Brain microvascular endothelial cell (primary cell): ENCODE data around the gene TAF15.

Source experiments
- DNase-seq: peaks from one replicate; pipeline ENCODE4 v3.0.0-alpha.2; 2020
- H3K27ac ChIP-seq: fragments of 250-450 bp; sonication (Bioruptor Pico); 2 replicates; pipeline ENCODE4 v1.5.1; 2020; ENCODE audit warnings: mild to moderate bottlenecking, moderate library complexity
- H3K27me3 ChIP-seq: fragments of 250-450 bp; sonication (Bioruptor Pico); replicated peaks from 2 replicates; pipeline ENCODE4 v1.5.1; 2020; ENCODE audit warnings: mild to moderate bottlenecking
- H3K36me3 ChIP-seq: fragments of 250-450 bp; sonication (Bioruptor Pico); replicated peaks from 2 replicates; pipeline ENCODE4 v1.5.1; 2020; ENCODE audit warnings: mild to moderate bottlenecking
- H3K4me3 ChIP-seq: 2 replicates; pipeline ENCODE4 v1.5.1; 2011; ENCODE audit warnings: low read depth, mild to moderate bottlenecking, control low read depth, low read length, moderate library complexity
- CTCF ChIP-seq: IDR thresholded peaks from 2 replicates; pipeline ENCODE4 v1.5.1; 2011; ENCODE audit warnings: low read depth, mild to moderate bottlenecking, moderate library complexity, low read length, control low read depth, inconsistent platforms; ENCODE audit errors: missing control alignments
- in situ Hi-C: cut with HindIII; loops from 2 replicates; pipeline ENCODE4 v1.10.0; 2017; ENCODE audit warnings: low sequenced_read_pairs, low pct_ligation_motif_present

TAF15 gene

DNA sequence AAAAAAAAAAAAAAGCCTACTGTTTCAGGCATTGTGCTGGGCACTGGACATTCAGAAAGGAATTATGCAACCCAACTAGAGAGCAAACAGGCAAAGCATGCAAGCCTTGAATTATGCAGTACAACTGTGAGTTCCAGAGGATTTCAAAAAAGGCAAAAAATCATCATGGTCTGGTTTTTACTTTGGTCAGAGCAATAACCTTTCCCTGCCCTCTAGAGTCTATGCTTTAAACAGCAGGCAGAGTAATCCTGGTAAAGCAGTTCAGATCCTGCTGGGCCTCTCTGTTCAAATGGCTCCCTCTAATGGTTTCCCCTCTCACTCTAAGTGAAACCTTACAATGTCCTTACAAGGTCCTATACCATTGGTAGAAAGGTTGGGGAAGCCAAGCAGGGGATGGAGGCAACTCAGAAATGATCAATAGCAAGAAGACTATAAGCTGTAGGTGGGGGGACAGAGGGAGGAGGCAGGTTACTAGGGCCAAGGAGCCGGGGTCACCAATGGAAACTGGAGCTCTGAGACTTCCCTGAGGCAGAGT, 4.6 kb upstream of the TAF15 start:
- Histone ChIP-seq H3K4me3 (no peak overlapping the region), H3K27me3 (no peaks in the 10 kb centered on the region), H3K27ac (no peak overlapping the region), H3K36me3 (no peaks in the 10 kb centered on the region)
- DNase-seq: peak; percentile 86
- in situ Hi-C loops: no loop called here
- TF ChIP-seq CTCF: peak; percentile 97

DNA sequence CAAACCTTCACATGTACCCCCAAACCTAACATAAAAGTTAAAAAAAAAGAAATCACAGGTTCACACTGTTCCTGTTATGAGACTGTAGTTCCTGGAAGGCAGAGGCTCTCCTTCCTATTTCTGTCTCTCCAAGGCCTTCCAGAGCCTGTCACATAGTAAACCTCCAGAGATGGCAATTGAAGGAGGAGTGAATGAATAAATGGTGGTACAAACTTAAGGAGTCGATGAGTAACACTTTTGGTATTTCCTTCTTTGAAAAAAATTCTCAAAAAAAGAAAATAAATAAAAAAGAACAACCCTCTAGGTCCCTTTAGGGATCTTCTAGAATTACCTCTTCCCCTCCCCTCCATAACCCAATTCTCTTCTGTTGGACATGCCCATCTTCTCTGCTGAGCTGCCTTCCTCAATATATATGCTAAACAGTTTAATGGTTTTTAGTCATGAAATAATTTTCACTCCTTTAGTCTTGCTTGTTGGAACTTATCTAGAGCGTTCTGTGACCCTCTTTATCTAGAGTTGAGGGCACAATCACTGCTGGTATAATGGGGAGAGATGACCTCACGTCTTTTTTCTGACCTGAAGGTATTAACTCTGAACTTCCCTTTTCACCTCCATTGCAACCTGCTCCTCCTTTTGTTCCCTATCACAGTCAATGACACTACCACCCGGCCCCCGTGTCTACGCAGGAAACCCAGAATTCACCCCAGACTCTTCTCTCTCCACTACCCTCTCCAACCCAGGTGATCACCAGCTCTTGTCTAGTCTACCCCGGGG, 1.7 kb upstream of the TAF15 start:
- in situ Hi-C loops: no loop called here
- Histone ChIP-seq H3K4me3 (no peak overlapping the region), H3K27me3 (no peaks in the 10 kb centered on the region), H3K27ac (no peak overlapping the region), H3K36me3 (no peaks in the 10 kb centered on the region)
- TF ChIP-seq CTCF: no peak
- DNase-seq: no peak

DNA sequence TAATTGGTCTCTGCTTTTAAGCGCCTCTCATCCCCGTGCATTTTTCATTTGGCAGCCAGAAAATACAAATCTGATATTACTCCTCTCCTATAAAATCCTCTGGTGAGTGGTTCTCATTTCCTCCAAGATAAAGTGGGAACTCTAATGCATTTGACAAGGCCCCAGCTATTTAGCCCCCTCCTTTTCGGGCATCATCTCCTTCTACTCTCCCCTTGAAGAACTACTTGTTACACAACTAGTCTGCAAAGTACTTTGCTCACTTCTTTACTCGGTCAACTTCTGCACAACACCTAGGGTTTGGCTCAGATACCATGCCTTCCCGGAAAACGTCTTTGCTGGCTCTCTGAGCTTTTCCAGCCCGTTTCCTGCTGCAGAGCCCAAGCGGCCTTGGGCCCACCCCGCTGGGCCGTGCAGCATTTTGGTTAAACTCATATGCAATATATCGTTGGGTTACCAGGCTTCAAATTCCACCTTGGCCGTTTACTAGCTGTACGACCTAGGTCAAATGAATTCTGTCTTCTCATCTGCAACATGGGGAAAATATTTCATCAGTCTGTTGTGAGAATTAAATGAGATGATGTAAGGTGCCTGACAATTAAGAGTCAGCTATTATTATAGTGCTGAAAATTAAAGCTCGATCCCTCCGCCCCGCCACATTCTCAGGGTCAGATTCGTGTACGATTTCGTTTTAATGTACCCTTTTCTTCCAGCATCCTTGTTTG, 883 bp upstream of the TAF15 start:
- Histone ChIP-seq H3K36me3 (no peaks in the 10 kb centered on the region), H3K27me3 (no peaks in the 10 kb centered on the region), H3K27ac (peak overlapping the region; percentile 95), H3K4me3 (peak overlapping the region; percentile 91)
- in situ Hi-C loops: no loop called here
- TF ChIP-seq CTCF: no peak
- DNase-seq: no peak

DNA sequence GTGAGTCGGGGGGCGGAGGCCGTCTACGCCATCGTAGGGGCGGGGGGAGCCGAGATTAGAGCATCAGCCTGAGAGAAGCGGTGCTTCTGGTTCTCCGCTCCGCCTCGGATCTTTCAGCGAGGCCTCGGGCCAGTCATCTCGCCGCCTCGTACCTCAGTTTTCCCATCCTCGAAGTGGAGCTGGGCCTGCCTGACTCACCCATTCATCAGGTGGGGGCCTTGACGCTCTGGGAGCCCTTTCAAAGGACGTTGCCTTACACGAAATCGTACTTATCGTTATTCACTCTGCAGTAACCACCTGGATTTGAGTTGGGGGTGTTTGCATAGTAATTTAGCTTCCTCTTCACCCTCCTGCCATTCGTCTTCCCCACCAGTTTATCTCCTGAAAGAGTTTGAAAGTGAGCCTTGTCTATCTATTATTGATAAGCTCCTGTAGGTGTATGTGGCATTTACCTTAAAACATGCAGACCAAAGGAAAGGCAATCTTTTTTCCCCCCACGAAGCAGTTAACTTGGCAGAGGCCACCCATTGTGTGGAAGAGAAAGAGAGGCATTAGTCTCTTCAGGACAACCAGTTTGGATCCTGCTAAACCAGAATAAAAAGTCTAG, 674 bp downstream of the TAF15 start:
- in situ Hi-C loops: no loop called here
- Histone ChIP-seq H3K27me3 (no peaks in the 10 kb centered on the region), H3K4me3 (peak overlapping the region; percentile 91), H3K36me3 (no peaks in the 10 kb centered on the region), H3K27ac (peak overlapping the region; percentile 95)
- peak; percentile 33 for DNase-seq
- TF ChIP-seq CTCF: no peak

GRCh38 chr17:35811759-35812158, 2.5 kb downstream of the TAF15 start:
- in situ Hi-C loops: no loop called here
- no peak for DNase-seq
- TF ChIP-seq CTCF: no peak
- Histone ChIP-seq H3K4me3 (no peak overlapping the region), H3K27ac (no peak overlapping the region), H3K36me3 (no peaks in the 10 kb centered on the region), H3K27me3 (no peaks in the 10 kb centered on the region)
